ENCODE measurements around the gene RGS6.

DNA sequence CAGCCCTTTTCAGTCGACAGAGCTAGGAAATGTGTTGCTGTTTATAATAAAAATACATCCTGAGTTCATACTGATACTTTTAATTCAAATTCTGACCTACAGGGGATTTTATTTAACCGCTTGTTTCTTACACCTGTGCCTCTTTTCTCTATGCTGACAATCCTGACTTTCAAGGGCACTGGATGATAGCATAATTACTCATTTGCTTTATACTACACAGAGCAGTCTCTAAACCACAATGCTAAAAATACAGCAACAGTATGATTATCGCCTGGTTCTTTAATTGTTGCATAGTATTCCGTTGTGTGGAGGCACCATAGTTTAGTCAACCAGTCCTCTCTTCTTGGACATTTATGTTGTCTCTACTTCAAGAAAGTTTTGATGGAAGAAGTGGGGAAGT lies 588.8 kb downstream of the RGS6 start:
- TF ChIP-seq TAF1 (IDR thresholded peaks at IDR 0.05; ENCODE audit: low read depth, low read length): no peak
- no peak for TF ChIP-seq POLR2A (IDR thresholded peaks at IDR 0.05; ENCODE audit: low read depth, low read length)
- TF ChIP-seq POLR2AphosphoS5 (IDR thresholded peaks at IDR 0.05; ENCODE audit: low read depth, low read length): no peak
- no peak for TF ChIP-seq POU2F2 (IDR thresholded peaks at IDR 0.05; ENCODE audit: low read depth, low read length)
- no peak for TF ChIP-seq SPI1 (IDR thresholded peaks at IDR 0.05; ENCODE audit: low read depth, low read length)
- TF ChIP-seq PAX5 (IDR thresholded peaks at IDR 0.05; ENCODE audit: insufficient read depth, low read length, severe bottlenecking): no peak
